ENCODE measurements around the gene CD8B.

The CD8B gene

DNA sequence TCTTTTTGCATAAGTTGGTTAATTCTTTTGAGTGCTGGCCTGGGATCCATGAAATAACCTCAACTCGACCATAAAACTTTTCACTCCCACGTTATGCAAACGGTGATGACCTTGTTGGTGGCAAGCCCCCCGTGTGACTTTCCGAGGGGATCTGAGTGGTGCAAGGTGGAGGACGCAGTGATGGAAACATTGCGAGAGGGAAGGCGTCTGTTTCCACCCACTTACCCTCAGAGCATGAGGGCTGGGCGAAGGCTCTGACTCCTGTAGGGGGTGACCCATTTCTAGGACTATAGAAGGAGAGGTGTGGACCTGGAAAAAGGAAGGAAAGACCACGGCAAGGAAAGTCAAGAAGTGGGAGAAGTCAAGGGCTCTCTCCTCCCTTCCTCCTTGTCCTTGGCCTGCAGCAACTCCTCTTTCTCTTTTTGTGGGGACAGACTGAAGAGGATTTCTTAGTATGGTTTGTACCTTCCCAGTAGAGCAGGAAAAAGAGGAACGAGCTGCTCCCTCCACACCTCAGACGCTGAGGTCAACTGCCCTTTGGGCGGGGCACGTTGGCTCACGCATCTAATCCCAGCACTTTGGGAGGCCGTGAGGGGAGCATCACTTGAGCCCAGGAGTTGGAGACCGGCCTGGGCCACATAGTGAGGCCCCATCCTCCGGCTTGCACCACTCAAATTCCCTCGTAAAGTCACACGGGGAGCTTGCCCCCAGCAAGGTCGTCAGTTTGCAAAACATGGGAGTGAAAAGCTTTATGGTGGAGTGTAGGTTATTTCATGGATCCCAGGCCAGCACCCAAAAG is 55.4 kb downstream of the CD8B start:
- no peak for DNase-seq (ENCODE audit: low read depth in 3 of 3)

DNA sequence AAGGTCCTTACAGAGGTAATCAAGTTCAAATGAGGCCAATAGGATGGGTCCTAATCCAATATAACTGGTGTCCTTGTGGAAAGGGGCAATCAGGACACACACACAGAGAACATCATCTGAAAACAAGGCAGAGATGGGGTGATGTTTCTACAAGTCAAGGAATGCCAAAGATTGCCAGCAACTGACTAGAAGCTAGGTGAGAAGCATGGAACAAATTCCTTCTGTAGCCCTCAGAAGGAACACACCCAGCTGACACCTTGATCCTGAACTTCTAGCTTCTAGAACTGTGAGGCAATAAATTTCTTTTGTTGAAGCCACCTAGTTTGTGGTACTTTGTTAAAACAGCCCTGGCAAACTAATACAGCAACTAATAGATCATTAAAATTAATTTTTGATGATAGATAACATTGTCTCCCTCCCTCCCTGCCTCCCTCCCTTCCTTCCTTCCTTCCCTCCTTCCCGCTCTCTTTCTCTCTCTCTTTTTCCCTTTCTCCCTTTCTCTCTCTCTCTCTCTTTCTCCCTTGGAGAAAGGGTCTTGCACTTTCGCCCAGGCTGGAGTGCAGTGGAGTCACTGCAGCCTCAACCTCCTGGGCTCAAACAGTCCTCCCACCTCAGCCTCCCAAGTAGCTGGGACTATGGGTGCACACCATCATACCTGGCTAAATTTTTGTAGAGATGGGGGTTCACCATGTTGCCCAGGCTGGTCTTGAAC is 60.7 kb downstream of the CD8B start:
- no peak for DNase-seq (ENCODE audit: low read depth in 3 of 3)

GRCh38 chr2:86794861-86795260 is 66.8 kb downstream of the CD8B start:
- DNase-seq (ENCODE audit: low read depth in 3 of 3), result no peak

DNA sequence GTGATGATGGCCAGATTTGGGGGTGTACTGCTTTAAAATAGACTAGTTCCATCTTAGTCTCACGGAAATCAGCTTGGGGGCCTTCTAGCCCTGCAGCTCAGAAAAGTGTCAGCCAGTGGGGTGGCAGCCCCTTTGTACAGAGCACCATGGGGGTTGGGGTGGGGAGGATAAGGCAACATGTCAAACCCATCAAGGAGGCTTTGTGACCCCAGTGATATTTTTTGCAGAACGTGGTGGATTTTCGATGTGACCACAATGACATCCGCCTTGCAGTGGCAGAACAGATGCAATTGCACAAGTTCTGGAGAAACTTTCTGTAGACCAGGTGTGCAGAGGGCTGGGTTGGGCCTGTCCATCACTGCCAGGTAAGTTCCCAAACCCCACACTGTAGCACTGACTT is 67.9 kb downstream of the CD8B start:
- DNase-seq (ENCODE audit: low read depth in 3 of 3), result no peak

DNA sequence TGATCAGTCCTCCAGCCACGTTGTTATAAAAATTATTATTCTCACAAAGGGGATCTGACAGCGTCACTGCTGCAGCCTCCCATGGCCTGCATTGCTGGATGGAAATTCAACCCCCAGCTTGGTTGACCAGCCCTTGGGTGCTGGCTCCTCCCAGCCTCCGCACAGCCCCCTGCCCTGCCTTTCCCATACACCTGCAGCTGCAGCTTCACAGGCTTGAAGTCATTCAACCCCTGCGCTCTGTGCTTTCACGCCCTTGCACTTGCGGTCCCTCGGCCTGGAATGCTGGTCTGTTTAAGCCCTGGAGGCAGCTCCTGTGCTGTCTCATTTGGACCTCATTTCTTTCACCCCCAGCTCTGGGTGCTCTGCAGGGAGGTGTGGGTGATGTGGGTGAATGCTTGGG is 70.1 kb downstream of the CD8B start:
- no peak for DNase-seq (ENCODE audit: low read depth in 3 of 3)

- no peak for DNase-seq (ENCODE audit: low read depth in 3 of 3)
Observed at GRCh38 chr2:86790676-86791572, 70.8 kb downstream of the CD8B start, which contains the start of gene CD8A. Gene CD8A, minus strand, starts transcription at chr2:86790913. Its CDS starts 88 bp downstream, at chr2:86790825.

DNA sequence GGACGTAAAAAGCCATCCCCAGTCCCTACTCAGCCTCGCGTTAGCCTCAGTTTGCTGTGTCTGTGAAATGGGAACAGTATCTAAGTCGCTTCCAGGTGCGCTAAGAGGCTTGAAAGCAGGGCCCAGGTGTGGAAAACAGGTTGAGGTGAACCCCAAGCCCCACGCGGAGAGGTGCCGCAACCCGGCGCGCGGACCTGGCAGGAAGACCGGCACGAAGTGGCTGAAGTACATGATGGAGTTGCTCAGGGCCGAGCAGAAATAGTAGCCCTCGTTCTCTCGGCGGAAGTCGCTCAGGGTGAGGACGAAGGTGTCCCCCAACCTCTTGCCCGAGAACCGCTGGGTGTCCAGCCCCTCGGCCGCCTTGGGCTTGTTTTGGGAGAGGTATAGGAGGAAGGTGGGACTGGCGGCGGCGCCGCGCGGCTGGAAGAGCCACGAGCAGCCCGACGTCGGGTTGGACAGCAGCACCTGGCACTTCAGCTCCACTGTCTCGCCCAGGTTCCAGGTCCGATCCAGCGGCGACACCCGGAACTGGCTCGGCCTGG is 71.5 kb downstream of the CD8B start:
- no peak for DNase-seq (ENCODE audit: low read depth in 3 of 3)

DNA sequence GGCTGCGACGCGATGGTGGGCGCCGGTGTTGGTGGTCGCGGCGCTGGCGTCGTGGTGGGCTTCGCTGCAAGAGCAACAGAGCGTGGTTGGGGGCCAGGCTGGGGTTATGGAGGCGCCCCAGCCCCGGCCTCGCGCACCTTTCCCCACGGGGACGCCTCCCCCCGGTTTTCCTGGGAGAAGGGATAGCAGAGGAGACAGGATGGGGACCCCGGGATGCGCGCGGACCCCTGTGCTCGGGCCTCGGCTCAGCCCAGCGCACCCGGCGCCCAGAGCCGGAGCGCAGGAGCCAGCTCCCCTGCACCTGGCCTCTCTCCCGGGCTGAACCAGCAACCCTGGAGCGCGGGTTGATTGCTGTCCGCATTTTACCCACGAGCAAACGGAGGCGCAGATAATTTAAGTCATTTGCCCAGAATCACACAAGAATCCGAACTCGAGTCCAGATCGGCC is 72.0 kb downstream of the CD8B start:
- DNase-seq (ENCODE audit: low read depth in 3 of 3), result no peak

DNA sequence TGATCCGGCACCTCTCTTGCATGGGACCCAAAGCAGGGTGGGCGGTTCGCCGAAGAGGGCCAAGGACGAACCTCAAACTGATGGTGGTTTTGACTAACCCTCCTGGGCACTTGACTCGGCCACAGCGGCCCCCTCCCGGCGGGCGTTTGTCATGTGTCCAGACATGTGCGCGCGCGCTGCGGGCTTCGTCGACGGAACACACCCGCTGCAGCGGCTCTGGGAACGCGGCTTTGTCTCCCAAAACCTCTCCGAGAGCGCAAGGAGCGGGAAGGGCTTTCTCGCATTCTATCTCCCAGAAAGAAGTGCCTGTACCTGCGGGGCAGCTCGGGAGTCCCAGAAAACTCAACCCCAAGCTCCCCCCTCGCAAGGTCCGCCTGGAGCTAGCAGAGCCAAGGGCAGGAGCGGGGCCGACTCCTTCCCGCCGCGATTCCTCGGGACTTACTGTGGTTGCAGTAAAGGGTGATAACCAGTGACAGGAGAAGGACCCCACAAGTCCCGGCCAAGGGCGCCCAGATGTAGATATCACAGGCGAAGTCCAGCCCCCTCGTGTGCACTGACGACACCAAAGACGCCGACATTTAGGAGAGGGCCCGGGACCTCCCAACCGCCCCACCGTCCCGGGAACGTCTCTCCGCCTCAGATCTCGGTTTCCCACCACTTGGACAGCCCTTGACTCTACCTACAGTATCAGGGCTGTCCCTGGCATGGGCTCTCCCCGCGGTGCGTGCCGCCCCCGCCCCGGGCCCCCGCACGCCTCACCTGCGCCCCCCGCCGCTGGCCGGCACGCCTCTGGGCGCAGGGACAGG is 72.6 kb downstream of the CD8B start:
- DNase-seq (ENCODE audit: low read depth in 3 of 3), result no peak

DNA sequence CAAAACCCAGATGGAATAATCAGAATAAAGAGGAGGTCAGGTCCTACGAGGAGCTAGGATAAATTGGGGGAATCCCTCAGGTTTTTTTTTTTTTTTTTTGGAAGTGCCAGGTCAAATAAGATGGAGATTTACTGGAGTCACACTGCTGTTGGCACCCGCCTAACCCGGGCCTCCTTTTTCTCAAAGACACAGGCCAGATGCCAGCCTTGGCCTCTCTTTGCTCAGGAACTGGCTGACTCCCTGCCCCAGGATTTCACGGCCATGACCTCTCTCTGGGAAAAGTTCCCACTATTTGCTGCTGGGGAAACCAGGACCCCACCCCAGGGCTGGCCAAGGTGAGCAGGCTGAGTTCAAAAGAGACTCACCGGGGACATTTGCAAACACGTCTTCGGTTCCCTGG is 73.5 kb downstream of the CD8B start:
- DNase-seq (ENCODE audit: low read depth in 3 of 3), result no peak

DNA sequence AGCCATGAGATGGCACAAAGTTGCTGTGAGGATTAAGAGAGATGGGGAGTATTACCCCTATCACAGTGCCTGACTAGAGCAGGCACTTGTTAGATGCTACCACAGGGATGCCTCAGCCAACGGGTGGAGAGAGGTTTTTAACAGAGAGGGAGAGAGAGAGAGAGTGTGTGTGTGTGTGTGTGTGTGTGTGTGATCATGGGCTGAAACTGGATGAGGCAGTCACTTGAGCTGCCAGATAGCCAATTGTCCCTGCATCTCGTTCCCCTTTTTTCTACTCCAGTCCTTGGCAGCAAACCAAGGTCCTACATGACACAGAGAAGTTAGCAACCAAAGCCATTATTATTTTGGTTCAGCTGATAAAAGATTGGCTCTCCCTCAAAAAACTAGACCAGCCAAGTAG is 74.0 kb downstream of the CD8B start:
- DNase-seq (ENCODE audit: low read depth in 3 of 3), result no peak

DNA sequence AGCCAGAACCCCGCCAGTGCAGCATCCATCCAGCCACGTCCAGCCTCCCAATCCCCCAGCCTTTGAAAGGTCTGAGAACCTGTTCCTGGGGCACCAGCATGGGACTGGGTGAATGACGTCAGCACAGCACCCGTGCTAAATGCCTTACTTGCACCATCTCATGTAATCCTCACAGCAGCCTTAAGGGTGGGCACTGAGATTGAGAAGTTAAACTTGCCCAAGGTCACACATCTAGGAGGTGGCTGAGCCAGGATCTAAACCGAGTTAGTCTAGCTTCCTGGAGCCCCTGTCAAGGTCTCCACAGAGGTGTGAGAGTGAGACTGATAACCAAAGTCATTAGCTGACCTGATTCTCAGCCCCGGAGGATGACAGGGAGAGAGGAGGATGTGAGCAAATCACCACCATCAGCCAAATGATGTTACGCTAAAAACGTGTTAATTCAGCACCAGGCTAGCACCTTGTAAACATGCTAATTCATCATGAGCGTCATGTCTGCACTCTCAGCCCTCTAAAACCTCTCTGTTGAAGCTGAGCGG is 75.6 kb downstream of the CD8B start:
- DNase-seq (ENCODE audit: low read depth in 3 of 3), result no peak

DNA sequence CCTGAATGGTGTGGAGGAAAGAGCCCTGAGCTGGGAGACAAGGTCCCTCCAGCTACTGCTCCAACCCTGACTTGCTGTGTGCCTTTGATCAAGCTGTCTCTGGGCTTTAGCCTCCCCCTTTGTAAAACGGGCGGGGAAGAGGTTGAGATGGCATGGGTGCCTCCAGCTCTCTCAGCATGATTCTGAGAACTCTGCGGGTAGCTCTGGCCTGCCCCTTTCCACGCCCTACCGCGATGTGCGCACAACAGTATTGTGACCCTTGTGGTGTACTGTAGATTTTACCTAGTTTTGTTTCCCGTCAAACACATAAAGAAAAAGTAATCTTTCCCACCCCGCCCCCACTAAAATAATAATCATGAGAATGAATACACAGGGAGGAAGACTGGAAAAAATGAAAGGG is 76.2 kb downstream of the CD8B start:
- no peak for DNase-seq (ENCODE audit: low read depth in 3 of 3)

DNA sequence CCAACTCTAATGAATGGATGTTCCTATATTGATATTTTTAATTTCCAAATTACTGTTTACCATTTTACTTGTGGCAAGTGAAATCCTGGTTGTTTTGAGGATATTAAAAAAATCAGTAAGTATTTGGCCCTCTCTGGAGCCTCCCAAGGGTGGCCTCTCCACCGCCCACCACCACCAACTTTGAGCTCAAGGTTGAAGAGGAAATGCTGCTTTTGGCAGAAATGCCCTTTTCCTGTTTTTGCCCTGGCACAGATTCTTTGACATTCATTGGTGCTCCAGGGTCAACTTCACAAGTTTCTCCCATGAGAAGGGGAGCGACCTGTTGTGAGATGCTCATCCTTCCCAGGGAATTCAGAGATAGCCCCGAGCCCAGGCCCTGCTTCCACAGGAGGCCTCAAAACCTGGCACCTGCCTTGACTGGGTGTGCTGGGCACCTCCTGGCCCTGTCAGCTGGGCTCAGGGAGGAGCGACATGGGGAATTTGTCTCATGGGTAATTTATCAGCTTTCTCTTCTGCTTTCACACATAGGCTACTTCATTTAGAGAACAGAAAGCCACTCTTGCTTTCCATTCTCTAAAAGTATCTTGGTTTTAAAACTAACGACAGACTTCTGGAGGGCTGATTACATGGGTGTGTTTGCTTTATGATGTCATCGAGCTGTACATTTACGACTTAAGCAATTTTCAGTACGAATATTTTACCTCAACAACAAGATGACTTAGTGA is 77.9 kb downstream of the CD8B start:
- no peak for DNase-seq (ENCODE audit: low read depth in 3 of 3)

DNA sequence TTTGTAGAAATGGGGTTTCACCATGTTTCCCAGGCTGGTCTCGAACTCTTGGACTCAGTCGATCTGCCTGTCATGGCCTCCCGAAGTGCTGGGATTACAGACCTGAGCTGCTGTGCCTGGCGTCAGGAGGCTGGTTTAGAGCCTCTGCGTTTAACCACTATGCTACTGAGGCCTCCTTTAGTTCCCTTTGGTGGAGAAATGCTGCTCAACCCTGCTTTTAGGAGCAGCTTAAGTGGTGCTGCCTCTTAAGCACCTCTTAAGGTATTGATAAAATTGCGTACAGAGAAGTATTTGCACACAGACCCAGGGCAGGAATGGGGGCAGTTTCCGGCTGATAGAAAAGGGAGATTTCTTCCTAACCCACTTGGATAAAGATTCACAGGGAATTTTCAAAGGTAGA is 78.9 kb downstream of the CD8B start:
- no peak for DNase-seq (ENCODE audit: low read depth in 3 of 3)

GRCh38 chr2:86781363-86781762 is 80.3 kb downstream of the CD8B start:
- DNase-seq (ENCODE audit: low read depth in 3 of 3), result no peak

DNA sequence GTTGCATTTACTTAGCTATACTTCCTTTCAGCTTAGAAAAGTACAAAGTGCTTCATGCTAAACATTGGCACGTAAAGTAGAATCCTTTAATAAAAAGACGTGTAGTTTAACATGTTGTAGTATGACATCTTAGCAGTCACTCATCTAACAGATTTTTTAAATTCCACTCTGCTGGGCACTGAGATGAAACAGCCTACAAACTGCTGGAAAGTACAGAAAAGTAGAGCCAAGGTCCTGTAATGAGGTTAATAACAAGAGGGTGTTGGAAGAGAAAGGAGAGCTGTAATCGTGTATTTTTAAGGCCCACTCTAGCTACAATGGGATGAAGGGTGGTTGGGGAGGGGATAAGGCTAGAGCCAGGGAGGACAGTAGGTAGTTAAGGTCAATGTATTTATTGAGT is 81.7 kb downstream of the CD8B start:
- no peak for DNase-seq (ENCODE audit: low read depth in 3 of 3)

GRCh38 chr2:86778957-86779356 is 82.7 kb downstream of the CD8B start:
- DNase-seq (ENCODE audit: low read depth in 3 of 3), result no peak

GRCh38 chr2:86776532-86776931 is 85.2 kb downstream of the CD8B start:
- DNase-seq (ENCODE audit: low read depth in 3 of 3), result no peak

GRCh38 chr2:86775338-86775737 is 86.3 kb downstream of the CD8B start:
- no peak for DNase-seq (ENCODE audit: low read depth in 3 of 3)
